Astrocyte (in vitro differentiated cells and primary cell): Measurements from ENCODE around the gene PDK3.

Experiments
- EZH2 ChIP-seq: IDR thresholded peaks from 2 replicates; pipeline ENCODE4 v1.6.1; 2012; ENCODE audit warnings: mild to moderate bottlenecking, low read length, inconsistent platforms; ENCODE audit not compliant: insufficient read depth
- TF ChIP-seq, protein P1 (sequence below): IDR thresholded peaks from 2 replicates; pipeline ENCODE4 v1.5.1; 2011; ENCODE audit warnings: low read depth, mild to moderate bottlenecking, inconsistent platforms, low read length, moderate library complexity; ENCODE audit not compliant: insufficient read depth

DNA sequence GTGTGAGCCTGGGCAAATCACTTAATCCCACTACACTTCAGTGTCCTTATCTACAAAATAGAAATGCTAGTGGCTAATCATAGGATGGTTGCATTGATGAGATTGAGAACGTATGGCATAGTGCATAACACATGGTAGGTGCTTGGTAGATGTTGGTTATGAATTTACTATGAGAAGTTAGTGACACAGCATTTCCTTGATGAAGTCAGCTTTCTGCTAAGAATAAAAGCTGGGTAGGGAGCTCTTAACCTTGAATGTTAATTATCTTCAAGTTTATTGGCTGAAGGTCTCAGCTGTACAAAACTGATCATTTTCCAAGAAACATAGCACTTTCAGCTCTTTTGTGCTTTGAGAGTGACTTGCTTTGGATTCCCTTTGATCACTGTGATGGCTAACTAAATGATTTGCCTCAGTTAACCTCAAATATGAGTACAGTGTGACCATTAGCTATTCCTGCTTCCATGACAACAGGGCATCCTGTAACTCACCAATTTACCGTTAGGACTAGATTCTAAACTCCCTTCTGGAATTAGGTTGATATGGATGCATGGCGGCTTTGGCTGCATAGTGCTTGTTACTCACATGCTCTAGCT, 17.8 kb downstream of the PDK3 start:
- TF ChIP-seq, protein P1, sequence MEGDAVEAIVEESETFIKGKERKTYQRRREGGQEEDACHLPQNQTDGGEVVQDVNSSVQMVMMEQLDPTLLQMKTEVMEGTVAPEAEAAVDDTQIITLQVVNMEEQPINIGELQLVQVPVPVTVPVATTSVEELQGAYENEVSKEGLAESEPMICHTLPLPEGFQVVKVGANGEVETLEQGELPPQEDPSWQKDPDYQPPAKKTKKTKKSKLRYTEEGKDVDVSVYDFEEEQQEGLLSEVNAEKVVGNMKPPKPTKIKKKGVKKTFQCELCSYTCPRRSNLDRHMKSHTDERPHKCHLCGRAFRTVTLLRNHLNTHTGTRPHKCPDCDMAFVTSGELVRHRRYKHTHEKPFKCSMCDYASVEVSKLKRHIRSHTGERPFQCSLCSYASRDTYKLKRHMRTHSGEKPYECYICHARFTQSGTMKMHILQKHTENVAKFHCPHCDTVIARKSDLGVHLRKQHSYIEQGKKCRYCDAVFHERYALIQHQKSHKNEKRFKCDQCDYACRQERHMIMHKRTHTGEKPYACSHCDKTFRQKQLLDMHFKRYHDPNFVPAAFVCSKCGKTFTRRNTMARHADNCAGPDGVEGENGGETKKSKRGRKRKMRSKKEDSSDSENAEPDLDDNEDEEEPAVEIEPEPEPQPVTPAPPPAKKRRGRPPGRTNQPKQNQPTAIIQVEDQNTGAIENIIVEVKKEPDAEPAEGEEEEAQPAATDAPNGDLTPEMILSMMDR: no peak
- no peak for TF ChIP-seq EZH2
